HK-2 (cell line): Measurements from ENCODE around the gene TBCEL.

ENCODE experiments used
- DNase-seq: peaks from one replicate; pipeline ENCODE4 v3.0.0-alpha.2; 2018; ENCODE audit not compliant: unreplicated experiment

The TBCEL gene

DNA sequence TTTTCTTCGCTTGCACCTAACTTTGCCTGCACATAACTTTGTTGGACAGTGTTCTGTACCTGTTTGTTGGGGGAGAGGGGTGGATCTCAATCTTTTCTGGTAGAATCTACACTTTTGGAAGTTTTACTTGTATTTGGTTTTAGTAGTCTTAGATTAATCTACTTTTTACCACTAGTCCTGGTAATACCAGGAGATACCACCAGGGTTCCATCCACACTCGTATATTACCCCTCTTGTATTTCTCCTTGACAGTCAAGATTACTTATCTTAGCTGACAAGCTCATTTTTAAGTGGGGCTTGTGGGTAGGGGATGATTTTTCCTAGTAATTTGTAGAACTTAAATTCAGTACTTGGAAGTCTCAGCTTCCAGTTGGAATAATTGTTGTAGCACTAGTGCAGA lies 39.8 kb downstream of the TBCEL start:
- no peak for DNase-seq

DNA sequence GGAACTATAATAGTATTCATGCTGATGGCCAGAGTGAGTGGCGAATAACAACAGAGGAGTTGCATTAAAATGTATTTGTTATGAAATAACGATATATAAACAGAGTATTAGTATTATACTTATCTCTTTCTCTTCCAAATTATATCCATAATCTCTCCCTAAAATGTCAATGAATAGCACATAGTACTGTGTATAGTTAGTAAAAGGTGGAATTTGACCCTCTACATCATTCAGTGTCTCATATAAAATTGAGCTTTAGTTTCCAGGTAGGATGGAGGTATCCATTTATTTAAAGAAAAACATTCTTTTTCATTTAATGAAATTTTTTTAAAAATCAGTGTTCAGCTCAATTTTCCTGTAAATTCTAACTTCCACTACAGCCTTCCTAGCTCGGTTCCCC lies 42.7 kb downstream of the TBCEL start:
- no peak for DNase-seq

- no peak for DNase-seq
Measured at GRCh38 chr11:121067026-121067425, 43.1 kb downstream of the TBCEL start.

- no peak for DNase-seq
Measured at GRCh38 chr11:121067453-121067852, 43.6 kb downstream of the TBCEL start.

GRCh38 chr11:121067962-121068647 lies 44.2 kb downstream of the TBCEL start:
- DNase-seq = no peak

DNA sequence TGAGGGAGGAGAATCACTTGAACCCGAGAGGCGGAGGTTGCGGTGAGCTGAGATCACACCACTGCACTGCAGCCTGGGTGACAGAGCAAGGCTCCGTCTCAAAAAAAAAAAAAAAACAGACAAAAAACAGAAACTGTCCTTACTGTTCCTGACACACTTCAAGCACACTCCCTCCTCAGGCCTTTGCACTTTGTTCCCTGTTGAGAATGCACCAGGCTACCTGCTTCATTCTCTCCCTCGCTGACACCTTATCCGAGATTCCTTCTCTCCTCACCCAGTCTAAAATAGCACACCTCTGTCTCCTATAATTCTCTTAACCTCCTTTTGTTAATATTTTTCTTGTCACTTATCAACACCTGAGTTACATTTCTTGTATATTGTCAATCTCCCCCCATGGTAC lies 44.9 kb downstream of the TBCEL start:
- DNase-seq = no peak

- DNase-seq = no peak
Measured at GRCh38 chr11:121070951-121071845, 47.3 kb downstream of the TBCEL start.

- no peak for DNase-seq
Measured at GRCh38 chr11:121071846-121072450, 48.0 kb downstream of the TBCEL start.

GRCh38 chr11:121081321-121081720 lies 57.4 kb downstream of the TBCEL start:
- DNase-seq = no peak

DNA sequence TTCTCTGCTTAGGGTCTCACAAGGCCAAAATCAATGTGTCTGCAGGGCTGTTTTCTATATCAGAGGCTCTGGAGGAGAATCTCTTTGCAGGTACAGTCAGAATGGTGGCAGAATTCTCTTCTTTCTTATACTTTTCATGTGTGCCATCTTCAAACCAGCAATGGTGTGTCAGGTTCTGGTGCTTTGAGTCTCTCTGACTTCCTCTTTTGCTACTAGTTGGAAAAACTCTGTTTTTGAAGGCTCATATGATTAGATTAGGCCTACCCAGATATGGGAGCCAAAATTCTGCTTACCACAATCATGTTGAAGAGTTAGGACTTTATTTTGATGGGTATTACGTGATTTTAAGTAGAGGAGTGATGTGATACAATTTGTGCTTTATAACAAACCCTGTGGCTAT lies 58.3 kb downstream of the TBCEL start:
- DNase-seq = no peak

DNA sequence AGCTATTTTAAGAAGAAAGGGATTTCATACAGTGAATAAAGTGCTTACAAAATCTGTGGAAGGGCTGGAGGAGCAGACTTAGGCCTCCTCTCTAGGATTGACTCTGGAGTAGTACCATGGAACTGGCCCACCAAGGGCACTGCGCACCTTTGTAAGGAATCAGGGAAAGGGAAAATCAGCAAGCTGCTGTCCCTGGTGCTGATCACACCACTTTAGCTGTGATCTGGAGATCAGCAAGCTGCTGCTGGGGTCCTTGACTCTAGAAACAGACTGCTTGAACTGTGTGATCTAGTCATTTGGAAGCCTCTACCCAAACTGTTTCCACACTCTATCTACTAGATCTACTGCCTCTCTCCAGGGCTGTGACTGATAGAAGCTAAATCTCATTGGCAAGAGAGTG lies 58.8 kb downstream of the TBCEL start:
- DNase-seq = peak; percentile 2

GRCh38 chr11:121086866-121087265 lies 63.0 kb downstream of the TBCEL start:
- no peak for DNase-seq

- no peak for DNase-seq
Measured at GRCh38 chr11:121089566-121089965, 65.7 kb downstream of the TBCEL start.

GRCh38 chr11:121090145-121090721 lies 66.3 kb downstream of the TBCEL start:
- DNase-seq = no peak

- DNase-seq = no peak
Measured at GRCh38 chr11:121091492-121092152, 67.7 kb downstream of the TBCEL start.

GRCh38 chr11:121095561-121095960 lies 71.7 kb downstream of the TBCEL start:
- no peak for DNase-seq

DNA sequence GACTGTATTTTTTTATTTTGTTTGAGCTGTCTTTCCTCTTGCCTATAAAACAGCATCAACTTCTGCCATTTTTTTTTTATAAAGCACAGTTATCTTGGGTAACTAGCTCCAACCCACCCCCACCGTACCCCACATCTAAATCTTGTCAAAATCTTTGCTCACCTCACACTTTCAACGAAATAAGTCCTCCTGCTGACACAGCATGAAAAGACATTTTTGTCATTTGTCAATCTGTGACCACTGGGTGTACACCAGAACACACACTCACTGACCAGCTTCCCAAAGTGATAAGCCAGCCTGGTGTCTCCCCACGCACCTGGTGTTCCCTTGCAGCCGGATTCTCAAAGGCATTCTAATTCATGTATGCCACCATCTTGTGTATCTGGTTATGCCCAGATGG lies 75.5 kb downstream of the TBCEL start:
- no peak for DNase-seq

GRCh38 chr11:121099885-121100284 lies 76.0 kb downstream of the TBCEL start:
- no peak for DNase-seq

GRCh38 chr11:121100943-121101342 lies 77.0 kb downstream of the TBCEL start, which contains the start of gene TECTA:
TSS of gene TECTA (plus strand) at chr11:121101243. CDS start at chr11:121102666, 1,423 bp downstream.
- no peak for DNase-seq

DNA sequence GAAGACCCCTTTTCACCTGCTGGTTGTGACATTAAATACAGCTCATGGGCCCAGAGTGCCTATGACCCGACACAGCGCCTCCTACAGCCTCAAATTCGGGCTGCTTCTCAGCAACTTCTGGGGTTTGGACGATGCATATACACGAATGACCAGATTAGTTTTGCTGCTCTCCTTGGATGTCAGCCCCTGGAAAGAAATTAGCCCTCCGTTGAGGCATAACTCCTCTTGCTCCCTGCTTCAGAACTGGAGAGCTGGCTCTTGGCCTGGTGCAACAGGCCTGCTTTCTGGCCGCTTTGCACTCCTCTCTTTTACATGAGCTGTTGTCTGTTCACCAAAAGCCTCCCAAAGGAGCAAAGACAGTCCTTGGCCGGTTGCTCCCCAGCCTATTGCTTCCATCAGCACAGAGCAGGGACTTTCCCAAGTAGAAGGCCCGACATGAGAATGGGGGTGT lies 80.4 kb downstream of the TBCEL start:
- DNase-seq = no peak

DNA sequence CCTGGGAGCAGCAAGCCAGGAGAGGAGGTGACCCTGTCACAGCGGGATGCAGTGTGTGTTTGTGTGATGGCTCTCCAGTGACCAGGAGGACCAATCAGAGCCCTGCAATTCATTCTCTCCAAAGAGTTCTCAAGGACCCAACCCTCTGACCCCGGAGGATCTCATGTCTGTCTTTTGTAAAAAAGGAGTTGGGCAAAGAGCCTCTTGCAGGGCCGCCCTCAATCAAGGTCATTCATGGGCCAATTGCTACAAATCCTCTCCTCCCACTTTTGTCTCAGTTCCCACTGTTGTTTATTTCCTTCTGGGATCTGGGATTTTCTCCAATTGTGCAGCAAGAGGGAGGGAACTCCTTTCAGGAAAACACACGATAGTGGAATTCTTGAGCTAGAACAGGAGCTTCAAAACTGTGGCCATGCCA lies 81.2 kb downstream of the TBCEL start:
- no peak for DNase-seq
